Fibroblast of the aortic adventitia (primary cell): ENCODE measurements around the gene FBXO46. TPM values are rescaled to one million over a fixed set of nuclear protein-coding genes. Genes with fewer than 3 reads are reported as not detected.

Experiments
- DNase-seq: peaks from one replicate; pipeline ENCODE4 v3.0.0-alpha.2; 2010; ENCODE audit warnings: low read depth
- H3K4me3 ChIP-seq: 2 replicates; pipeline ENCODE4 v1.5.1; 2011; ENCODE audit warnings: low read depth, mild to moderate bottlenecking, control low read depth, low read length, moderate library complexity
- total RNA-seq: library from RNA; depleted of rRNA; stranded (reverse); fragments of >200 nt; gene quantifications from 2 replicates; pipeline ENCODE4 v1.2.3, GENCODE V29; 2012; ENCODE audit warnings: low replicate concordance
- TF ChIP-seq, protein P1 (sequence below): IDR thresholded peaks from 2 replicates; pipeline ENCODE4 v1.5.1; 2011; ENCODE audit warnings: mild to moderate bottlenecking, low read length, control low read depth, inconsistent platforms; ENCODE audit not compliant: insufficient read depth

Gene FBXO46
- total RNA-seq, 1 donor: 6.6 TPM

DNA sequence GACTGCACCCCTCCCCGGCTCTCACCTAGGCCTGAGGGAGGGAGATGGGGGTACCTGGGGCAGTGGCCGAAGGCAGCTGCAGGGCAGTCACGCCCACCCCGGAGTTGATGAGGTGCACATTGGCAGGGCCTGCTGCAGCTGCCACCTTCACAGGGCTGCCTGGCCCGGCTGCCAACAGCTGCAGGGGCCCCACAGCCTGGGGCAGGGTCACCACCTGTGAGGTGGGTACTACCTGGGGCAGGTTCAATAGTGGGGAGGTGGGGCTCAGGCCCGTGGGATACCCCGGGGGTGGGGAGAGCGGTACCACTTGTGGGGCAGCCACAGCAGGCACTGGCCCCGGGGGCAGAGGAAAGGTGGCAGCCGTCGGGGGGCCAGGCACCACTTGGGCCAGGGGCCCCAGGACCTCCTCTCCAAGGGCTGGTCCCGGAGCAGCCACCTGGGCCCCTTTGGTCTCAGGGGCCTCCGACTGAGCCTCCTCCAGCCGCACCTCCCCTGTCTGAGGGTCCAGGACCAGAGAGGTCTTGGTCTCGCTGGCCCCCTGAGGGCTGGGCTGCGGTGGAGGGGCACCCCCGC, 35.7 kb upstream of the FBXO46 start:
- H3K4me3 ChIP-seq: peak overlapping the region; percentile 82
- no peak for DNase-seq
- TF ChIP-seq, protein P1, sequence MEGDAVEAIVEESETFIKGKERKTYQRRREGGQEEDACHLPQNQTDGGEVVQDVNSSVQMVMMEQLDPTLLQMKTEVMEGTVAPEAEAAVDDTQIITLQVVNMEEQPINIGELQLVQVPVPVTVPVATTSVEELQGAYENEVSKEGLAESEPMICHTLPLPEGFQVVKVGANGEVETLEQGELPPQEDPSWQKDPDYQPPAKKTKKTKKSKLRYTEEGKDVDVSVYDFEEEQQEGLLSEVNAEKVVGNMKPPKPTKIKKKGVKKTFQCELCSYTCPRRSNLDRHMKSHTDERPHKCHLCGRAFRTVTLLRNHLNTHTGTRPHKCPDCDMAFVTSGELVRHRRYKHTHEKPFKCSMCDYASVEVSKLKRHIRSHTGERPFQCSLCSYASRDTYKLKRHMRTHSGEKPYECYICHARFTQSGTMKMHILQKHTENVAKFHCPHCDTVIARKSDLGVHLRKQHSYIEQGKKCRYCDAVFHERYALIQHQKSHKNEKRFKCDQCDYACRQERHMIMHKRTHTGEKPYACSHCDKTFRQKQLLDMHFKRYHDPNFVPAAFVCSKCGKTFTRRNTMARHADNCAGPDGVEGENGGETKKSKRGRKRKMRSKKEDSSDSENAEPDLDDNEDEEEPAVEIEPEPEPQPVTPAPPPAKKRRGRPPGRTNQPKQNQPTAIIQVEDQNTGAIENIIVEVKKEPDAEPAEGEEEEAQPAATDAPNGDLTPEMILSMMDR: no peak

DNA sequence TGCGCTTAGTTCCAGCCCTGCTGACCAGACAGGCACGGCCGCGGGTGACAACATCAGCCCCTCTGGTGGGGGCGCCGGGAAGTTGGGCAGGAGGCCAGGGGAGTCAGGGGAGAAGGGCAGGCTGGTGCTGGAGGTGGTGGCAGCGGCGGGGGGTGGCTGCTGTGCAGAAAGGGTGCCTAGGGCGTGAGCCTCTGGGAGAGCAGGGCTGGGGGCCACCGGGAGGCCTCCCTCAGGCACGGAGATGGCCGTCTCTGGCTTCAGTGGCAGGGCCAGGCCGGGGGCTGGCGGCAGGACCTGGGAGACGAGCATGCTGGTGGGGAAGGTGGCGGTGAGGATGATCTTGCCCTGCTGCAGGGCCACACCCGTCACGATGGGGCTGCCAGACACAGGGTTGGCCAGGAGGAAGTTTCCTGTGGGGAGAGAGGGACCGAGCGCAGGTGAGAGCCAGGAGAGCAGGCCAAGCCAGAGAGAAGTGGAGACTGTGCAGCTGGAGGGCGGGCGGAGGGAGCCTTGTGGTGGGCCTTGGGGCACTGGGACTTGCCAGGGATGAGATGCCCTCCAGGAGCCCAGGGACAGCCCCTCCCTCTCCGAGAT, 35.1 kb upstream of the FBXO46 start:
- TF ChIP-seq, protein P1: no peak
- peak overlapping the region; percentile 6 for H3K4me3 ChIP-seq
- DNase-seq: no peak

DNA sequence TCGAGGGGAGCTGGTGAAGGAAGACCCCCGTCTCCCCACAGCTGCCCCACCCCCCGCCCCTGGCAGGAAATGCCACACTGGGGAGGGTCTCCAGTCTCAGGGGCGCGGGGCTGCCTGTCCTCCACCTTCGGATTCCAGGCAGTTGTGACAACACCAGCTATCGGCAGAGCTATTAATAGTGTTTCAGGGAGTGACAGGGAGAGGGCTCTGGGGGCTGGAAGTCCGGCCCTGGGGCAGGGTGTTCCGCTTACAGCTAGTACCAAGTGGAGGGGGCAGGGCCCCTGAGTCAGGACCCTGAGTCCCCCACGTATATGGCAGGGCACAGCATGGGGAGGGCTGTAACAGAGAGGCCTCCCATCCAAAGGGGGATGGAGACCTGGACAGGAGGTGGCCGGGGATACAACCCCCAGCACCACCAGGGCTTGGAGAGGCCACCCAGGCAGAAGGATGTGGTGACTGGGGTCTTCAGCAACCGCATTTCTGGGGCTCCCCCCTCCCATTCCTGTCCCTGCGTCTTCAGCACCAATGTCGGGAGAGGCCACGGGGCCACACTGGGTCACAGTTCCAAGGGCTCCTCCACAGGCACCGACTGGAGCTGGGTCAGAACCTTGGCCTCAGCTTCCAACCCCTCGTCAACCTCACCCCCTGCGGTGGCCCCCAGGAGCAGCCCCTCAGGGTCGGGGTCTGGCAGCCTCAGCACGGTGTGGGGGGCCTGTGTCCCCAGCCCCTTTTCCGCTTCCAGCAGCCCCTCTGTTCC, 34.4 kb upstream of the FBXO46 start:
- no peak for DNase-seq
- H3K4me3 ChIP-seq: no peak overlapping the region
- TF ChIP-seq, protein P1: no peak

DNA sequence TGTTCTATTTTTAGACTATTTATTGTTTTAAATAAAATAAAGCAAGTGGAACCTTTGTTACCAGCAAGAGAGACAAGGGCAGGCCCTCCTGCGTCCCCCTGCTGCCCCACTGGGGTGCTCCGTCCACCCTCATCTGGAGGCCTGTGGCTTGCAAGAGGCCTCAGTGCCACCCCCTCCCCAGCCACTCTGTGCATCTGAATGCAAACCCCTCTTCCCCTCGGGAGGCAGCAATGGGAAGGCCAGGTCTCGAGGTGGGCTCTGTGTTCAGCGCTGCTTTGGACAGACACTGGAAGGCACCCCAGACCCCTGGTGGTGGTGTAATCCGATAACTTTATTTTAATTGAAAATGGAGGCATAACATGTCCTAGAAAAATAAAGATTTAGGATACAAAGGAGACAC, 33.8 kb upstream of the FBXO46 start:
- TF ChIP-seq, protein P1: no peak
- DNase-seq: no peak
- H3K4me3 ChIP-seq: no peak overlapping the region

DNA sequence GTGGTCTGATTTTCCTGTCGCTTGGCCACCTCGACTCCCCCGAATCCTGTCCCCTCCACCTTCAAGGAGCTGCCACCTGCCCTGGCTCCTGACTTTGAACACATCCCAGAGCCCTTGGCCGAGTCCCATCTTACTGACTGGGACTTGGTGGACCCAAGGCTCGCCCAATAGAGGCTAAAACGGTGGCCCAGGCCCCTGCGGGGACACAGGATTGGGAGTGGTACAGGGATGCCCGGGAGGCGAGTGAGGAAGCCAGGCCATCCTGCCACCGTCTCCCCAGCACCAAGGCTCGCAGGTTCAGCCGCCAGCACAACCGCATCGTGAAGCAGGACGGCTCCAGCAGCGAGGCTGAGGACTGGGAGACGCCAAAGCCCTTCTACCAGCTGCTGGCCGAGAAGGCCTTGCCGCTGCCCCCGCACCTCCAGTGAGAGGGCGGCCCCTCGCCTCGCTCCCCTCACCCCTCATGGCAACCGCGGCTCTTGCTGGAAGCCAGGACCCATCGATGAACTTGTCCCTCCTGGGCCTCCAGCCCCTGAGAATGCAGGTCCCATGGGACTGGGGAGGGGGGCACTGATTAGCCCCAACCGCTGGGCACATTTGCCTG, 33.1 kb upstream of the FBXO46 start:
- no peak overlapping the region for H3K4me3 ChIP-seq
- TF ChIP-seq, protein P1: no peak
- DNase-seq: no peak

DNA sequence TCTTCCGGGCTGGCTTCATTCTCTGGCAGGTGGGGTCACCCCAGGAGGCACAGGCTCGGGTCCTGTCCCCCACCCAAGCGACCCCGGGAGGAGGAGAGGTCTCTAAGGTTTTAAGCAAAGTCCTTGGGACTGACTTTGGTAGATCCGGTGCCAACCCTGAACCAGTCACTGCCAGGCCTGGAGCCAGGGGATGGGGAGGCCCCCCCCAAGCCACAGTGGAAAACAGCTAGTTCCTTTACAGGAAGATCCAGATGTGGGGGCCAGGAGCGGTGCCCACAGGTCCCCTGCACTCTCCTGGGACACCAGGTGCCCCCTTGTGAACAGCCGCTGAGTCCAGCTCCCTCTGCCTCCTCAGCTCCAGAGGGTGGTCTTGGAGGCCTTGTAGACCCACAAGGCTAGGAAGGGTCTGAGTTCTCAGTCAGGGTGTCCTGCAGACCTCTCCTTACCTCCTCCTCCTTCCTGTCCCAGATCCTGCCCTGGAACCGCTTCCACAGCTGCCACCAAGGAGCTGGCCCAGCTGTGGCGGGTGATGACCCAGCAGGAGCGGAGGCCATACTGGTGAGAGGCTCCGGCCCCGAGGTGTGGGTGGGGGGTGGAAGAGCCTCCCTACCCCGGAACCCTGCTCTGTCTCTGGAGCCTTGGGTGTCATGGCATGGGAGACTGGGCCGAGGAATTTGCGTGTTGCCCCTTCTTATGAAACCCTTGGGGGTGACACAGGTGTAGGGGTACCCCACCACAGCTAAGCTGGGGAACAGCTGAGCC, 32.4 kb upstream of the FBXO46 start:
- DNase-seq: no peak
- TF ChIP-seq, protein P1: no peak
- H3K4me3 ChIP-seq: no peak overlapping the region
